GM12873 (cell line): ENCODE measurements around the gene SHTN1.

Experiments used
- CTCF ChIP-seq: IDR thresholded peaks from 2 replicates; pipeline ENCODE4 v1.5.1; 2012; ENCODE audit warnings: low read depth, mild to moderate bottlenecking, moderate library complexity, low read length, control low read depth; ENCODE audit not compliant: insufficient read depth; ENCODE audit errors: missing control alignments

SHTN1 gene

GRCh38 chr10:116918583-116918982 lies 86.4 kb downstream of the SHTN1 start:
- TF ChIP-seq CTCF, result no peak

DNA sequence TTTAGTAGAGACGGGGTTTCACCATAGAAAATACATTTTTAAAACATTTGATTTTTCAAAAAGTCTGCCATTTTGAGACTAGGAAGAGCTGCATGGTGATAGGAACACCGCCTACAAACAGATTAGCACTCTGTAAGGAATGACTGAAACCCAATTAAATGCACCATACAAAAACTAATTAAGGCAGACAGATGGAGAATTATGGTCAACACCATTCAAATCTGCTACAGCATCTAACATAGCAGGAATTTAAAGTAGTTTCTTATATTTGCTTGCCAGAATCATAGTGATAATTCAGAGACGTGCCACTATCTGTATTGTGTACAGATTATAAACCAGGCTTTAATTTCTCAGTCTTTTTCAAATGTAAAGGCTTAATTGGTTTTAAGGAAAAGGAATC lies 87.5 kb downstream of the SHTN1 start:
- TF ChIP-seq CTCF, result no peak

DNA sequence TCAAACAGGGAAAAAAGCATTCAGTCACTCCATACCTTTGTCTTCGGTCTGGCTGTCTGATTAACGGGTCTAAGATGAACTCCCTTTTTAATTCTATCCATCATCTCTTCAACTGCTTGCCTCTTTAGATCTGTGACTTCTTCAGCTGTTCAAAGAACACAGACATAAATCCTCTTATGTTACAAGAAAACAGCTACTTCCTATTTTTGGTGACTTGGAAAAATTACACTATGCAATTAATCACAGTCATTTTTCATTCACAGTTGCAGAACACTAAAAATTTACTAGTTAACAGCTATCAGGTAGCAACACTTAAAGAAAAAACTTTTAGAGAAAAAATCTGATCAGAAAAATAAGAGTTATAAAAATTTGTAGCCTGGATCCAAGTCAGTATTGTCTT lies 89.6 kb downstream of the SHTN1 start:
- no peak for TF ChIP-seq CTCF

- TF ChIP-seq CTCF, result no peak
Observed at GRCh38 chr10:116913695-116914094, 91.3 kb downstream of the SHTN1 start.

- TF ChIP-seq CTCF, result no peak
Observed at GRCh38 chr10:116912162-116912561, 92.8 kb downstream of the SHTN1 start.

DNA sequence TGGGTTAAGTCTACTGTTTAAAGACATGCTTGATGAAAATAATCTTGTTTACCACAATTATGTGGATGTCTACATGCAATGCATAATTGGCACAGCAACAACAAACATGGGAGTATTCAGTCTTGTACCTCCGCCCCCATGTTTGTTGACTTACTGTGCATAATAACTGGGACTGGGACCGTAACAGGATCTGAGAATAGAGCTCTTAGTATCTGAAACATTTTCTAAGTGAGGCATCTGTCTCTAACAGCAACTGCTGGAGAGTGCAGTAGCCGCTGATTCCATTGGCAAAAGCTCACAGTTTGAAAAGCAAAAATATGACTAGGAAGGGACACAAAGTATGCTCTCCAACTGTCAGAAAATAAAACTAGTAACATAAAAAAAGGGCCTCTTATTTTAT lies 94.1 kb downstream of the SHTN1 start:
- no peak for TF ChIP-seq CTCF

DNA sequence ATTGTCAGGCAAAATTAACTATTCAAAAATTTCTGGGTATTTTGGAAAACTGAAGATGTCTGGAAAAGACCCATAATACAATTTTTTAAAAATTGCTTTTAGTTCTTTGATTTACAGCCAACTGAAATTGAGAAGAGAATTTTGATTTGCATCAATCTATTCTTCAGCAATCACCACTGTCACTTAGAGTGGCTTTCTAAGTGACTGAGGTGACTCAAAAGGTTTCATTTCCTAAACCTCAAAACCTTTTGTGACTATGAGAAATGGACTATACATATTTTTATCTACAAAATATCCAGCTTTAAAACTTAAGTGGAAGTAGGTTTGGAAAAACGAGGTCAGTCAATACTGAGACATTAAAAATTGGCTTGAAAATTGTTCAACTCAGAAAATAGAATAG lies 95.7 kb downstream of the SHTN1 start:
- no peak for TF ChIP-seq CTCF
